GM12875 (cell line): ENCODE results near the gene ZBTB20.

Source experiments
- H3K4me3 ChIP-seq: one replicate; pipeline ENCODE4 v1.5.1; 2011; ENCODE audit warnings: low read depth, low read length, control low read depth
- CTCF ChIP-seq: IDR thresholded peaks from 2 replicates; pipeline ENCODE4 v1.5.1; 2011; ENCODE audit warnings: low read depth, mild to moderate bottlenecking, control low read depth, inconsistent platforms, low read length, moderate library complexity, borderline replicate concordance; ENCODE audit not compliant: insufficient read depth

ZBTB20 gene

GRCh38 chr3:114659109-114660061, 487.7 kb downstream of the ZBTB20 start:
- H3K4me3 ChIP-seq: no peak overlapping the region
- no peak for TF ChIP-seq CTCF

- H3K4me3 ChIP-seq: no peak overlapping the region
- TF ChIP-seq CTCF: no peak
These were observed 495.5 kb downstream of the ZBTB20 start for GRCh38 chr3:114651555-114651954.

- no peak overlapping the region for H3K4me3 ChIP-seq
These were observed 496.3 kb downstream of the ZBTB20 start for GRCh38 chr3:114650808-114651207.

GRCh38 chr3:114649331-114649730, 497.8 kb downstream of the ZBTB20 start:
- no peak overlapping the region for H3K4me3 ChIP-seq
- TF ChIP-seq CTCF: no peak

More at GRCh38 chr3:114650808-114651207, 496.3 kb downstream of the ZBTB20 start:
- TF ChIP-seq CTCF: no peak

GRCh38 chr3:114646526-114646925, 500.6 kb downstream of the ZBTB20 start:
- no peak for TF ChIP-seq CTCF
- H3K4me3 ChIP-seq: no peak overlapping the region

- TF ChIP-seq CTCF: no peak
- H3K4me3 ChIP-seq: no peak overlapping the region
These were observed 501.7 kb downstream of the ZBTB20 start for GRCh38 chr3:114645392-114645791.

- no peak for TF ChIP-seq CTCF
- no peak overlapping the region for H3K4me3 ChIP-seq
These were observed 502.7 kb downstream of the ZBTB20 start for GRCh38 chr3:114644367-114644766.
